Measurements from ENCODE around the gene CPE.

DNA sequence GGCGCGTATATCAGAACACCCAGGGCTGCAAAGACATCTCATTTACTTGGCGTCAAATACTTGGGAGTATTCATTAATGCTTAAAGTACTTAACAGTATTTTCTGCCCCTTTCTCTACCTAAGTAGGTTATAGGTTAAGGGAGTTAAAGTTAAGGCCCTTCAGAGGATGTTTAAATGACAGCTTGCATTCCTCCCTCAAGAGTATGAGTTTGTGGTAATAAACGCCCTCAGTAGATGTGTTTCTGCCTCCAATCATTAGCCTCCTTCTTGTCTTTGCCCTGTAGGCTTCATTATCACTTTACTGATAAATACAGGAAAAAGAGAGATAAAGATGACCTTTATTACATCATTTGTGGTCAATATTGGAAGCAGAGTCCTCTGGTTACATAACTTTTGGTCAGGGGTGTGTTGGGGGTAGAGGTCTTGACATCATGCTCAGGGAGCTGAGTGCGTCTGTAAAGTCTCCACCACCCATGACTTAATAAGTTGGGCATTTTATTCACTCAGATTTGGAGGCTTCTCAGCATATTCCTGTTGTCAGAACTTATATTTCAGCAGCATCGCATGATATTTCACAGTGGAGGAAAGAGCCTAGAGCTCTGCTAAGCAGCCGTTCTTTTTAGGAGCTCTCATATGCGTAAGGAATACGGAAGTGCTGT lies 145.9 kb downstream of the CPE start:
- TF ChIP-seq EZH2 (IDR thresholded peaks at IDR 0.05) (no peak), POLR2AphosphoS5 (IDR thresholded peaks at IDR 0.05; ENCODE audit: borderline replicate concordance, low read depth, low read length) (no peak)

Measured in SK-N-MC (cell line).